Loucy (cell line): Measurements from ENCODE around the gene LRRC1.

Experiments used
- H2AFZ ChIP-seq: fragments of 200-600 bp; sonication (generic); 2 replicates; pipeline ENCODE4 v1.6.0; 2016; ENCODE audit warnings: antibody characterized with exemption, mild to moderate bottlenecking, low read length, moderate library complexity
- H3F3A ChIP-seq: fragments of 200-600 bp; 2 replicates; pipeline ENCODE4 v1.6.0; 2016; ENCODE audit warnings: antibody characterized with exemption, low read depth, mild to moderate bottlenecking
- H3K27me3 ChIP-seq: fragments of 200-600 bp; sonication (generic); 2 replicates; pipeline ENCODE4 v1.6.1; 2014; ENCODE audit warnings: low read length, mild to moderate bottlenecking; ENCODE audit not compliant: insufficient read depth, poor library complexity, severe bottlenecking
- H3K36me3 ChIP-seq: fragments of 200-600 bp; sonication (generic); 2 replicates; pipeline ENCODE4 v1.6.1; 2016; ENCODE audit warnings: low read length; ENCODE audit not compliant: insufficient read depth
- H3K4me1 ChIP-seq: fragments of 200-600 bp; sonication (generic); 2 replicates; pipeline ENCODE4 v1.5.1; 2014; ENCODE audit warnings: low read length, mild to moderate bottlenecking; ENCODE audit not compliant: insufficient read depth, poor library complexity, severe bottlenecking
- H3K4me2 ChIP-seq: fragments of 200-600 bp; sonication (generic); 2 replicates; pipeline ENCODE4 v1.6.0; 2014; ENCODE audit warnings: antibody characterized with exemption, low read length, low read depth, mild to moderate bottlenecking; ENCODE audit not compliant: poor library complexity, severe bottlenecking
- H3K4me3 ChIP-seq: fragments of 200-600 bp; sonication (generic); 2 replicates; pipeline ENCODE4 v1.5.1; 2014; ENCODE audit warnings: low read length, mild to moderate bottlenecking, mixed read lengths; ENCODE audit not compliant: poor library complexity, severe bottlenecking
- H3K79me2 ChIP-seq: fragments of 200-600 bp; sonication (generic); 2 replicates; pipeline ENCODE4 v1.6.1; 2014; ENCODE audit warnings: low read length; ENCODE audit not compliant: insufficient read depth
- H3K9ac ChIP-seq: fragments of 200-600 bp; sonication (generic); 2 replicates; pipeline ENCODE4 v1.6.0; 2014; ENCODE audit warnings: mild to moderate bottlenecking, low read depth, low read length, moderate library complexity; ENCODE audit not compliant: poor library complexity, severe bottlenecking
- H3K9me2 ChIP-seq: fragments of 200-600 bp; sonication (generic); replicated peaks from 2 replicates; pipeline ENCODE4 v1.6.1; 2016; ENCODE audit warnings: low read depth, low read length, mixed read lengths
- H3K9me3 ChIP-seq: fragments of 200-600 bp; sonication (generic); 2 replicates; pipeline ENCODE4 v1.6.1; 2014; ENCODE audit warnings: mild to moderate bottlenecking, antibody characterized with exemption, low read length, low read depth; ENCODE audit not compliant: insufficient read depth
- H4K20me1 ChIP-seq: fragments of 200-600 bp; sonication (generic); 2 replicates; pipeline ENCODE4 v1.6.0; 2014; ENCODE audit warnings: antibody characterized with exemption, low read length, mild to moderate bottlenecking; ENCODE audit not compliant: insufficient read depth, poor library complexity, severe bottlenecking
- EZH2phosphoT487 ChIP-seq: fragments of 200-600 bp; IDR thresholded peaks from 2 replicates; pipeline ENCODE4 v1.6.1; 2018; ENCODE audit warnings: antibody characterized with exemption, mild to moderate bottlenecking, moderate library complexity, borderline replicate concordance
- TF ChIP-seq, protein P1 (sequence below): fragments of 200-600 bp; sonication (generic); conservative IDR thresholded peaks from 2 replicates; pipeline ENCODE4 v1.5.1; 2014; ENCODE audit warnings: mild to moderate bottlenecking, antibody characterized with exemption, low read length

Gene LRRC1

DNA sequence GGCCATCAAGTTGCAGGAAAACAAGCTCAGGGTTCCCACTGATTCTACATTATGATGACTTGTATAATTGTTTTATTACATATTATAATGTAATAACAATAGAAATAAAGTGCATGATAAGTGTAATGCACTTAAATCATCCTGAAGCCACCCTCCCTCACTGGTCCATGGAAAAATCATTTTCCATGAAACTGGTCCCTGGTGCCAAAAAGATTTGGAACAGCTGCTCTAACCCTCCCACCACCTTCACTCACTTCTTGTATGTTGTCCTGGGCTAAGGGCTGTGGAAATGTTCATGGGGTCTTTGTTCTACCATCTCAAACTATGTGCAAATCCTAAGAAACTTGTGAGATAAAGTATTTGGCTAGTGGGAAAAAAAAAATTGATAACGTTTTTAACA is 133.8 kb downstream of the LRRC1 start:
- no peak overlapping the region for H2AFZ ChIP-seq
- H3K79me2 ChIP-seq: no peaks in the 10 kb centered on the region
- no peaks in the 10 kb centered on the region for H3K9me3 ChIP-seq
- no peaks in the 10 kb centered on the region for H3K27me3 ChIP-seq
- H3K4me3 ChIP-seq: no peak overlapping the region
- no peaks in the 10 kb centered on the region for H3K36me3 ChIP-seq
- no peaks in the 10 kb centered on the region for H4K20me1 ChIP-seq
- no peaks in the 10 kb centered on the region for H3F3A ChIP-seq
- TF ChIP-seq EZH2phosphoT487: no peak
- TF ChIP-seq, protein P1, sequence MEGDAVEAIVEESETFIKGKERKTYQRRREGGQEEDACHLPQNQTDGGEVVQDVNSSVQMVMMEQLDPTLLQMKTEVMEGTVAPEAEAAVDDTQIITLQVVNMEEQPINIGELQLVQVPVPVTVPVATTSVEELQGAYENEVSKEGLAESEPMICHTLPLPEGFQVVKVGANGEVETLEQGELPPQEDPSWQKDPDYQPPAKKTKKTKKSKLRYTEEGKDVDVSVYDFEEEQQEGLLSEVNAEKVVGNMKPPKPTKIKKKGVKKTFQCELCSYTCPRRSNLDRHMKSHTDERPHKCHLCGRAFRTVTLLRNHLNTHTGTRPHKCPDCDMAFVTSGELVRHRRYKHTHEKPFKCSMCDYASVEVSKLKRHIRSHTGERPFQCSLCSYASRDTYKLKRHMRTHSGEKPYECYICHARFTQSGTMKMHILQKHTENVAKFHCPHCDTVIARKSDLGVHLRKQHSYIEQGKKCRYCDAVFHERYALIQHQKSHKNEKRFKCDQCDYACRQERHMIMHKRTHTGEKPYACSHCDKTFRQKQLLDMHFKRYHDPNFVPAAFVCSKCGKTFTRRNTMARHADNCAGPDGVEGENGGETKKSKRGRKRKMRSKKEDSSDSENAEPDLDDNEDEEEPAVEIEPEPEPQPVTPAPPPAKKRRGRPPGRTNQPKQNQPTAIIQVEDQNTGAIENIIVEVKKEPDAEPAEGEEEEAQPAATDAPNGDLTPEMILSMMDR: no peak
- peaks cover 9% of the 10 kb centered on the region for H3K4me1 ChIP-seq
- no peak overlapping the region for H3K4me2 ChIP-seq
- no peak overlapping the region for H3K9ac ChIP-seq
- H3K9me2 ChIP-seq: no peaks in the 10 kb centered on the region

DNA sequence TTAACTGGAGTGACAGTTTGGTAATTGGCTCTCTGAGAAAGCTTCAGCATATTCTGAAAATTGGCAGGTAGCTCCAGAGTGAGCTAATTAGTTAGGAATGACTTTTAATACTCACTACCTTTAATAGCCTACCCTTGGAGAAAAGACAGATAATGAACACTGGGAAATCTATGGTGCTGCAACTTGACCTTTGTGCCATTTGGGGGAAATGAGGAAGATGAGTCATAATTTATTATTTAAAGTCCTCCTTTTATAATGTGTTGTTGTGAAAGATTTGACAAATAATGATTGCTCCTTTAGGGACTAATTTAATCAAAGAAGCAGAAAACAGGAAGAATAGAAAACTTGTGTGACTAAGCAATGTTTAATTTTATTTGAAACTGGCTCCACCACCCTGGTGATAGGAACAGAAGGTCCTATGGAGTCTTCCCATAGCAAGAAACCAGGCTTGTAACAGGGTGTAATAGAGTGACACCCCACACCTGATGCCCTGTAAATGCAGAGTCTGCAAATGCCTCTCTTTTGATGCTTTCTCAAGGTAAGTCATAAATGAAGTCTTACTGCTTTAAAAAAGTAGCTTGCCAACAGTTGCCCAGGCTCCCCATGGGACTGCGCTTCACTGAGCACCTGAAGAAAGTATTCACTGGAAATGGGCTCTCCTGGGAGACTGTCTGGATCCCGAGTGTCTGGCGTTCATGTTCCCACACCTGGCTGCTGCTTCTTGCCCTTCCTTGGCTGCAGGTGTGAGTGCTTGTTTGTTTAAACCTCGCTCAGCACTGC is 134.4 kb downstream of the LRRC1 start:
- Histone ChIP-seq H3K4me3 (no peak overlapping the region), H3K9me3 (no peaks in the 10 kb centered on the region), H2AFZ (no peak overlapping the region), H4K20me1 (no peaks in the 10 kb centered on the region), H3K27me3 (no peaks in the 10 kb centered on the region), H3K9ac (no peak overlapping the region), H3K4me2 (no peak overlapping the region), H3K4me1 (peaks cover 9% of the 10 kb centered on the region), H3K79me2 (no peaks in the 10 kb centered on the region), H3K9me2 (no peaks in the 10 kb centered on the region), H3K36me3 (no peaks in the 10 kb centered on the region), H3F3A (no peaks in the 10 kb centered on the region)
- TF ChIP-seq, protein P1: no peak
- TF ChIP-seq EZH2phosphoT487: no peak

DNA sequence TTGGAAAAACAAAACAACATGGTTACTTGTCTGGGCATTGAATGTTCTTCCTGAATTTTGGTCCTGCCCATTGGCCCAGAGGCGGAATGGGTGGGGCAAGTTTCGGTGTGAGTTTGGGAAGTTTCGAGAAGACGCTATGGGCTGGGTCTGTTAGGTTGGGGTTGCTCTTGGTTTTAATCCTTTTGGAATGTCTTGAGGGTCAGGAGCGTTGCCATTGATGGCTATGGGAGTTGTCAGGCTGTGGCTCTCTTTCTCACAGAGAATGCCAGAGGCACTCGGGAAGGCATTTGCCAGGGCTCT is 135.0 kb downstream of the LRRC1 start:
- Histone ChIP-seq H3K9ac (no peak overlapping the region), H3K4me3 (no peak overlapping the region), H3F3A (no peaks in the 10 kb centered on the region), H3K79me2 (no peaks in the 10 kb centered on the region), H3K36me3 (no peaks in the 10 kb centered on the region), H3K9me2 (no peaks in the 10 kb centered on the region), H3K4me2 (no peak overlapping the region), H3K9me3 (no peaks in the 10 kb centered on the region), H3K27me3 (no peaks in the 10 kb centered on the region), H3K4me1 (peaks cover 9% of the 10 kb centered on the region), H4K20me1 (no peaks in the 10 kb centered on the region), H2AFZ (no peak overlapping the region)
- no peak for TF ChIP-seq EZH2phosphoT487
- TF ChIP-seq, protein P1: no peak
